MV-4-11 (cell line): Measurements from ENCODE around the gene SGO2.
A peak's percentile ranks its signal among the peaks of the same experiment; 100 is the strongest.
"Not testable (repeated sequence)": the region's sequence is repeated elsewhere in the genome, so short reads cannot be mapped to it uniquely, and the experiment has no call there.

ENCODE experiments used
- DNase-seq: peaks from one replicate; lab custom pipeline; 2025; lab: John Stamatoyannopoulos, UW

The SGO2 gene

GRCh38 chr2:200620606-200621390 is 94.8 kb downstream of the SGO2 start:
- DNase-seq: peak; percentile 44

- DNase-seq: no peak
Measured at GRCh38 chr2:200622106-200622505, 96.1 kb downstream of the SGO2 start.

GRCh38 chr2:200624026-200624425 is 98.0 kb downstream of the SGO2 start:
- peak; percentile 65 for DNase-seq

GRCh38 chr2:200624658-200625057 is 98.7 kb downstream of the SGO2 start:
- no peak for DNase-seq

GRCh38 chr2:200625282-200625681 is 99.3 kb downstream of the SGO2 start:
- DNase-seq: no peak

GRCh38 chr2:200625958-200626363 is 100.0 kb downstream of the SGO2 start:
- DNase-seq: peak; percentile 73

GRCh38 chr2:200627110-200627770 is 101.2 kb downstream of the SGO2 start:
- peak; percentile 11 for DNase-seq

GRCh38 chr2:200628461-200628860 is 102.5 kb downstream of the SGO2 start:
- DNase-seq: not testable (repeated sequence)

- DNase-seq: no peak
Measured at GRCh38 chr2:200631287-200631686, 105.3 kb downstream of the SGO2 start.
